ENCODE results near the gene RAB40AL. TPM values are rescaled to one million over a fixed set of nuclear protein-coding genes. Genes with fewer than 3 reads are reported as not detected.

RAB40AL gene
- total RNA-seq, 1 experiment from 2014 or later = 0.44 TPM

DNA sequence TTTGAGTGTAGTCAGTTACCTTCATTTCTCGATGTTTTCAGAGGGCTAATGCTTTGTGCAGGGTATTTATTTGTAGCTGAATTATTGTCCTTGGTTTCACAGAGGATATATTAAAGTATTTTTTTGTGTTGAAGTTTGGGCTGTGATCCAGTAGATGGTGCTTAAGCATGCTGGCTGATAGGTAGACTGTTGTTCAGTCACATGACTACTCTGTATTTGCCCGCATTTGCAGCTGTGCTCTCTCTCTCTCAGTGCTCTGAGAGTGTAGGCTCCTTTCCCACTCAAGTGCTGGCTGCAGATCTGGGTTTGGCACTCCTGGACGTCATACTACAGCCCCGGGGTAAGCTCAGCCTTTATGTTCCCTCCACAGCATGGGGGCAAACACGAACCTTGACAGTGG lies 21.7 kb downstream of the RAB40AL start:
- ATAC-seq = no peak
- CTCF ChIA-PET = interaction anchor here (0.6 kb wide), 1 partner anchor 24 kb away, joined by 3 read pairs; no protein-coding TSS in a partner anchor

DNA sequence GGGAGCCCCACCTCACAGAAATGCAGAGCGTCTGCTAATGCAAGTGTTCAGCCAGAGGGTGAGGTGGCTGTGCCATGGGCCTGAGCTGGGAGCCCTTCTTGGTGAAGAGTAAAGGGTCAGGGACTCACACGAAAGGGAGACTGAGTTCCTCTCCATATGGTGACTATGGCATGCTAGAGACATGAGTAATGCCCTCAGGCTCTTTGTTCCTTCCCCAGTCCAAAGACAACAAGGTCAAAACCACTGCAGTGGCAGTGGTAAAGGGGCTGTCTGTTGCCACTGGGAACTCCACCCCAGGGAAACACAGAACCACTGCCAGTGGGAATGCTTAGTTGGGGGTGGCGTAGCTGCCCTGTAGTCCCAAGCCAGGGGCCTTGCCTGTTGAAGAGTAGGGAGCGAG lies 22.4 kb downstream of the RAB40AL start:
- H3K27me3 ChIP-seq (ENCODE audit: control insufficient read depth, insufficient read depth, low read length) = no peaks in the 10 kb centered on the region
- no peaks in the 10 kb centered on the region for H3K9me3 ChIP-seq (ENCODE audit: control insufficient read depth, insufficient read depth, low read depth, low read length)
- H3K4me1 ChIP-seq (ENCODE audit: control insufficient read depth, insufficient read depth, low read length) = no peaks in the 10 kb centered on the region
- ChIA-PET POLR2A (interaction anchor here (0.5 kb wide), 1 partner anchor 143 kb away, joined by 5 read pairs; no protein-coding TSS in a partner anchor), CTCF (no interaction called here)
- intact Hi-C loops (cut with micrococcal nuclease; ENCODE audit: unreplicated experiment) = no loop called here
- BruUV-seq (replicated peaks) = no TSS peak
- TF ChIP-seq, protein P1, sequence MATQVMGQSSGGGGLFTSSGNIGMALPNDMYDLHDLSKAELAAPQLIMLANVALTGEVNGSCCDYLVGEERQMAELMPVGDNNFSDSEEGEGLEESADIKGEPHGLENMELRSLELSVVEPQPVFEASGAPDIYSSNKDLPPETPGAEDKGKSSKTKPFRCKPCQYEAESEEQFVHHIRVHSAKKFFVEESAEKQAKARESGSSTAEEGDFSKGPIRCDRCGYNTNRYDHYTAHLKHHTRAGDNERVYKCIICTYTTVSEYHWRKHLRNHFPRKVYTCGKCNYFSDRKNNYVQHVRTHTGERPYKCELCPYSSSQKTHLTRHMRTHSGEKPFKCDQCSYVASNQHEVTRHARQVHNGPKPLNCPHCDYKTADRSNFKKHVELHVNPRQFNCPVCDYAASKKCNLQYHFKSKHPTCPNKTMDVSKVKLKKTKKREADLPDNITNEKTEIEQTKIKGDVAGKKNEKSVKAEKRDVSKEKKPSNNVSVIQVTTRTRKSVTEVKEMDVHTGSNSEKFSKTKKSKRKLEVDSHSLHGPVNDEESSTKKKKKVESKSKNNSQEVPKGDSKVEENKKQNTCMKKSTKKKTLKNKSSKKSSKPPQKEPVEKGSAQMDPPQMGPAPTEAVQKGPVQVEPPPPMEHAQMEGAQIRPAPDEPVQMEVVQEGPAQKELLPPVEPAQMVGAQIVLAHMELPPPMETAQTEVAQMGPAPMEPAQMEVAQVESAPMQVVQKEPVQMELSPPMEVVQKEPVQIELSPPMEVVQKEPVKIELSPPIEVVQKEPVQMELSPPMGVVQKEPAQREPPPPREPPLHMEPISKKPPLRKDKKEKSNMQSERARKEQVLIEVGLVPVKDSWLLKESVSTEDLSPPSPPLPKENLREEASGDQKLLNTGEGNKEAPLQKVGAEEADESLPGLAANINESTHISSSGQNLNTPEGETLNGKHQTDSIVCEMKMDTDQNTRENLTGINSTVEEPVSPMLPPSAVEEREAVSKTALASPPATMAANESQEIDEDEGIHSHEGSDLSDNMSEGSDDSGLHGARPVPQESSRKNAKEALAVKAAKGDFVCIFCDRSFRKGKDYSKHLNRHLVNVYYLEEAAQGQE (IDR thresholded peaks at IDR 0.05; ENCODE audit: insufficient read depth in 1 of 2, low read depth in 2 of 2, low read length in 1 of 2) = no peak
- TF ChIP-seq POLR2AphosphoS5 (IDR thresholded peaks at IDR 0.05; ENCODE audit: low read depth, low read length) = no peak
- in situ Hi-C loops (cut with HindIII; ENCODE audit: low pct_unique_long_range_greater_than_20kb, low sequenced_read_pairs) = no loop called here
- DNase-seq (ENCODE audit: low read depth, low spot score) (no peak), ATAC-seq (peak; percentile 76)
- no peaks in the 10 kb centered on the region for H3K36me3 ChIP-seq (ENCODE audit: control insufficient read depth, insufficient read depth, low read length)
- no peak overlapping the region for H3K27ac ChIP-seq (ENCODE audit: low read length)
- H3K4me3 ChIP-seq (ENCODE audit: low read depth in 2 of 2, low read length in 2 of 2) = no peak overlapping the region

More for the DNA sequence above, 21.7 kb downstream of the RAB40AL start:
- Histone ChIP-seq H3K9me3 (ENCODE audit: control insufficient read depth, insufficient read depth, low read depth, low read length) (no peaks in the 10 kb centered on the region), H3K36me3 (ENCODE audit: control insufficient read depth, insufficient read depth, low read length) (no peaks in the 10 kb centered on the region), H3K27ac (ENCODE audit: low read length) (no peak overlapping the region), H3K4me1 (ENCODE audit: control insufficient read depth, insufficient read depth, low read length) (no peaks in the 10 kb centered on the region), H3K27me3 (ENCODE audit: control insufficient read depth, insufficient read depth, low read length) (no peaks in the 10 kb centered on the region), H3K4me3 (ENCODE audit: low read depth in 2 of 2, low read length in 2 of 2) (no peak overlapping the region)
- TF ChIP-seq SIN3A (IDR thresholded peaks at IDR 0.05; ENCODE audit: borderline replicate concordance, insufficient read depth, low read depth, low read length) = no peak
- TF ChIP-seq POLR2AphosphoS5 (IDR thresholded peaks at IDR 0.05; ENCODE audit: low read depth, low read length) = no peak
- no peak for TF ChIP-seq TCF7L2 (IDR thresholded peaks at IDR 0.05; ENCODE audit: low read depth, low read length)
- TF ChIP-seq, protein P2, sequence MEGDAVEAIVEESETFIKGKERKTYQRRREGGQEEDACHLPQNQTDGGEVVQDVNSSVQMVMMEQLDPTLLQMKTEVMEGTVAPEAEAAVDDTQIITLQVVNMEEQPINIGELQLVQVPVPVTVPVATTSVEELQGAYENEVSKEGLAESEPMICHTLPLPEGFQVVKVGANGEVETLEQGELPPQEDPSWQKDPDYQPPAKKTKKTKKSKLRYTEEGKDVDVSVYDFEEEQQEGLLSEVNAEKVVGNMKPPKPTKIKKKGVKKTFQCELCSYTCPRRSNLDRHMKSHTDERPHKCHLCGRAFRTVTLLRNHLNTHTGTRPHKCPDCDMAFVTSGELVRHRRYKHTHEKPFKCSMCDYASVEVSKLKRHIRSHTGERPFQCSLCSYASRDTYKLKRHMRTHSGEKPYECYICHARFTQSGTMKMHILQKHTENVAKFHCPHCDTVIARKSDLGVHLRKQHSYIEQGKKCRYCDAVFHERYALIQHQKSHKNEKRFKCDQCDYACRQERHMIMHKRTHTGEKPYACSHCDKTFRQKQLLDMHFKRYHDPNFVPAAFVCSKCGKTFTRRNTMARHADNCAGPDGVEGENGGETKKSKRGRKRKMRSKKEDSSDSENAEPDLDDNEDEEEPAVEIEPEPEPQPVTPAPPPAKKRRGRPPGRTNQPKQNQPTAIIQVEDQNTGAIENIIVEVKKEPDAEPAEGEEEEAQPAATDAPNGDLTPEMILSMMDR (IDR thresholded peaks at IDR 0.05) = no peak
- TF ChIP-seq, protein P1 (IDR thresholded peaks at IDR 0.05; ENCODE audit: insufficient read depth in 1 of 2, low read depth in 2 of 2, low read length in 1 of 2) = no peak
- POLR2A ChIA-PET = interaction anchor here (0.5 kb wide), 1 partner anchor 143 kb away, joined by 5 read pairs; no protein-coding TSS in a partner anchor
- intact Hi-C loops (cut with micrococcal nuclease; ENCODE audit: unreplicated experiment) = no loop called here
- in situ Hi-C loops (cut with HindIII; ENCODE audit: low pct_unique_long_range_greater_than_20kb, low sequenced_read_pairs) = no loop called here
- no peak for DNase-seq (ENCODE audit: low read depth, low spot score)
- BruUV-seq (replicated peaks) = no TSS peak

Data from Panc1 (cell line).